Nephron (organoid): Measurements from ENCODE around the gene ATP6V0E2.
A peak's percentile ranks its signal among the peaks of the same experiment; 100 is the strongest.
"Not testable (repeated sequence)": the region's sequence is repeated elsewhere in the genome, so short reads cannot be mapped to it uniquely, and the experiment has no call there.

ENCODE experiments used
- H3K27ac Mint-ChIP-seq, 3 experiments: 2 replicates each; pipeline ENCODE4 v1.8.0; 2020; ENCODE audit warnings: mixed read lengths in 3 of 3, mild to moderate bottlenecking in 2 of 3, moderate library complexity in 1 of 3
- H3K27me3 Mint-ChIP-seq: 2 replicates; pipeline ENCODE4 v1.8.0; 2021; ENCODE audit warnings: low read depth, mild to moderate bottlenecking, moderate library complexity, mixed read lengths
- H3K36me3 Mint-ChIP-seq: 2 replicates; pipeline ENCODE4 v1.8.0; 2020; ENCODE audit warnings: low read depth, mixed read lengths
- H3K4me1 Mint-ChIP-seq: 2 replicates; pipeline ENCODE4 v1.8.0; 2020; ENCODE audit warnings: mixed read lengths
- H3K4me3 Mint-ChIP-seq, 3 experiments: 2 replicates each; pipeline ENCODE4 v1.8.0; 2020; ENCODE audit warnings: mild to moderate bottlenecking in 3 of 3, mixed read lengths in 3 of 3, moderate library complexity in 2 of 3
- H3K9me3 Mint-ChIP-seq: 2 replicates; pipeline ENCODE4 v1.8.0; 2020; ENCODE audit warnings: mixed read lengths
- TF ChIP-seq, protein P1 (sequence below), 3 experiments: fragments of 200-600 bp; sonication (generic); IDR thresholded peaks; one replicate each; pipeline ENCODE4 v1.5.0; 2021; ENCODE audit warnings: antibody characterized with exemption in 3 of 3; ENCODE audit not compliant: unreplicated experiment in 3 of 3

Gene ATP6V0E2

DNA sequence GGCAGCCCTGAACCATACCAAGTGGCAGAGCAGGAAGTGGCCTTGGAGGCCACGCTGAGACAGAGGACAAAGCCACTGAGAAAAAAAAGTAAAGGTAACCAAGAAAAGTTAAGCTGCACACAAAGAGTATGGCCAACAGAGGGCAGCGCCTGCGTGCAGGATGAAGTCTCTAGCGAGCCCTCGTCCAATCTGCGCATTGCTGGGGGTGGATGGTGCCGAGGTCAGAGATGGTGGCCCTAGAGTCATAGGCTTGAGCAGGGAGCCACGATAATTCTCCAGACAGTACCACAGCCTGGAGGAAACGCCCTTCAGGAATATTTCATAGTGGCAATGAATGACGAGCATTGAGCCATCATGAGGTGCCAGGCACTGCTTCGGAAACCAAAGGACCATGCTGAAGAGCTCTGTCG lies 9.7 kb downstream of the ATP6V0E2 start:
- Mint-ChIP-seq H3K36me3 (no peaks in the 10 kb centered on the region), H3K9me3 (no peaks in the 10 kb centered on the region), H3K27ac (peak overlapping the region in 1 of 3 experiments; percentile 53), H3K4me1 (peaks cover 68% of the 10 kb centered on the region), H3K27me3 (peaks cover 18% of the 10 kb centered on the region), H3K4me3 (peak overlapping the region in 1 of 3 experiments; percentile 20)
- TF ChIP-seq, protein P1, sequence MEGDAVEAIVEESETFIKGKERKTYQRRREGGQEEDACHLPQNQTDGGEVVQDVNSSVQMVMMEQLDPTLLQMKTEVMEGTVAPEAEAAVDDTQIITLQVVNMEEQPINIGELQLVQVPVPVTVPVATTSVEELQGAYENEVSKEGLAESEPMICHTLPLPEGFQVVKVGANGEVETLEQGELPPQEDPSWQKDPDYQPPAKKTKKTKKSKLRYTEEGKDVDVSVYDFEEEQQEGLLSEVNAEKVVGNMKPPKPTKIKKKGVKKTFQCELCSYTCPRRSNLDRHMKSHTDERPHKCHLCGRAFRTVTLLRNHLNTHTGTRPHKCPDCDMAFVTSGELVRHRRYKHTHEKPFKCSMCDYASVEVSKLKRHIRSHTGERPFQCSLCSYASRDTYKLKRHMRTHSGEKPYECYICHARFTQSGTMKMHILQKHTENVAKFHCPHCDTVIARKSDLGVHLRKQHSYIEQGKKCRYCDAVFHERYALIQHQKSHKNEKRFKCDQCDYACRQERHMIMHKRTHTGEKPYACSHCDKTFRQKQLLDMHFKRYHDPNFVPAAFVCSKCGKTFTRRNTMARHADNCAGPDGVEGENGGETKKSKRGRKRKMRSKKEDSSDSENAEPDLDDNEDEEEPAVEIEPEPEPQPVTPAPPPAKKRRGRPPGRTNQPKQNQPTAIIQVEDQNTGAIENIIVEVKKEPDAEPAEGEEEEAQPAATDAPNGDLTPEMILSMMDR (IDR thresholded peaks at IDR 0.05; ENCODE audit: unreplicated experiment in 3 of 3): peak; percentile 61 to 71 (median 70)

DNA sequence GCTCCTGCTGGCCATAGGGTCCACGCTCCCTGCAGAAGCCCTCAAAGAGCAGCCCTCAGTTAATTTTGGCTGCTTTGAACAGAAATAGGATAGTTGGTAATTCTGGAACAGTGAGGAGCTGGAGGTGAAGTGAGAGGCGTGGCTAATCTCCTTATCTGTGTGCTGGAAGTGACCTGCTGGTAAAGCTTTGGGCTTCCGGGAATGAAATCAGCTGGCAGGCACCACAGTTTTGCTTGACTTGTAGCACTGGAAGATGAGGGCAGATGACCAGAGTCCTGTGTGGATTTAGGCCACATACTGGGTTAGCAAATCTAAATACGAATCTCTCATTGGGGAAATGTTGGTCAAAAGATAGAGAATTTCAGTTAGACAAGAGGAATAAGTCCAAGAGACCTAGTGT lies 10.2 kb downstream of the ATP6V0E2 start:
- Mint-ChIP-seq H3K9me3 (no peaks in the 10 kb centered on the region), H3K4me3 (no peak overlapping the region), H3K36me3 (no peaks in the 10 kb centered on the region), H3K4me1 (peaks cover 68% of the 10 kb centered on the region), H3K27me3 (peaks cover 19% of the 10 kb centered on the region), H3K27ac (peak overlapping the region in 1 of 3 experiments; percentile 53)
- TF ChIP-seq, protein P1 (IDR thresholded peaks at IDR 0.05; ENCODE audit: unreplicated experiment in 3 of 3): no peak

- Mint-ChIP-seq H3K36me3 (no peaks in the 10 kb centered on the region), H3K4me3 (no peak overlapping the region), H3K27me3 (peaks cover 19% of the 10 kb centered on the region), H3K9me3 (no peaks in the 10 kb centered on the region), H3K4me1 (peaks cover 68% of the 10 kb centered on the region), H3K27ac (peak overlapping the region in 1 of 3 experiments; percentile 53)
- TF ChIP-seq, protein P1 (IDR thresholded peaks at IDR 0.05; ENCODE audit: unreplicated experiment in 3 of 3): no peak
These were observed 10.8 kb downstream of the ATP6V0E2 start for GRCh38 chr7:149884541-149884940.

- peak overlapping the region in 2 of 3 experiments; percentile 75 to 80 for H3K27ac Mint-ChIP-seq
- no peaks in the 10 kb centered on the region for H3K9me3 Mint-ChIP-seq
- peaks cover 19% of the 10 kb centered on the region for H3K27me3 Mint-ChIP-seq
- H3K4me1 Mint-ChIP-seq: peaks cover 68% of the 10 kb centered on the region
- no peak overlapping the region for H3K4me3 Mint-ChIP-seq
- TF ChIP-seq, protein P1 (IDR thresholded peaks at IDR 0.05; ENCODE audit: unreplicated experiment in 3 of 3): no peak
- no peaks in the 10 kb centered on the region for H3K36me3 Mint-ChIP-seq
These were observed 11.6 kb downstream of the ATP6V0E2 start for GRCh38 chr7:149885191-149886017.

GRCh38 chr7:149886018-149886415 lies 12.2 kb downstream of the ATP6V0E2 start:
- Mint-ChIP-seq H3K4me1 (peaks cover 62% of the 10 kb centered on the region), H3K36me3 (no peaks in the 10 kb centered on the region), H3K9me3 (no peaks in the 10 kb centered on the region), H3K27ac (peak overlapping the region in 2 of 3 experiments; percentile 4 to 29), H3K27me3 (peaks cover 18% of the 10 kb centered on the region), H3K4me3 (no peak overlapping the region)
- TF ChIP-seq, protein P1 (IDR thresholded peaks at IDR 0.05; ENCODE audit: unreplicated experiment in 3 of 3): no peak

DNA sequence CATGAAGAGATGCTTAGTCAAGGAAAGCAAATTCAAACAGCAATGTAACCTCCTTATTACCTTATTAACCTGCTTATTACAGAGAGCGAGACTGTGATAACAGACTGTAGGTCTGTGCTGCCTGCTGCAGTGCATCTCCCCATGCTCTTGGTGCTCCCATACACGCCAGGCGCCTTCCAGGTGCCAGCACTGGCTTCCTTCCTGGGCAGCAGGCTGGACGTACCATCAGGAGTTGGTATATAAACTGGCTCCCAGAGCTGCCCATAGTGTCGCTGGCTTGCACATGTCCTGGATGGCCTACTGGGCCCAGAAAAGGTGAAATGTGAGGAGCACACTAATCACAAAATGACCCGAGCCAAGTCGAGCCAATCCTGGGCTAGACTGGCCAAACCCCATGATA lies 13.5 kb downstream of the ATP6V0E2 start:
- Mint-ChIP-seq H3K27me3 (peaks cover 11% of the 10 kb centered on the region), H3K9me3 (no peaks in the 10 kb centered on the region), H3K27ac (no peak overlapping the region), H3K4me1 (peaks cover 54% of the 10 kb centered on the region), H3K4me3 (no peak overlapping the region), H3K36me3 (no peaks in the 10 kb centered on the region)
- TF ChIP-seq, protein P1 (IDR thresholded peaks at IDR 0.05; ENCODE audit: unreplicated experiment in 3 of 3): no peak

- not testable (repeated sequence) for H3K9me3 Mint-ChIP-seq, H3K27me3 Mint-ChIP-seq, H3K36me3 Mint-ChIP-seq, H3K4me3 Mint-ChIP-seq, H3K27ac Mint-ChIP-seq
- H3K4me1 Mint-ChIP-seq: peaks cover 20% of the 10 kb centered on the region
These were observed 16.9 kb downstream of the ATP6V0E2 start for GRCh38 chr7:149890715-149891114.

DNA sequence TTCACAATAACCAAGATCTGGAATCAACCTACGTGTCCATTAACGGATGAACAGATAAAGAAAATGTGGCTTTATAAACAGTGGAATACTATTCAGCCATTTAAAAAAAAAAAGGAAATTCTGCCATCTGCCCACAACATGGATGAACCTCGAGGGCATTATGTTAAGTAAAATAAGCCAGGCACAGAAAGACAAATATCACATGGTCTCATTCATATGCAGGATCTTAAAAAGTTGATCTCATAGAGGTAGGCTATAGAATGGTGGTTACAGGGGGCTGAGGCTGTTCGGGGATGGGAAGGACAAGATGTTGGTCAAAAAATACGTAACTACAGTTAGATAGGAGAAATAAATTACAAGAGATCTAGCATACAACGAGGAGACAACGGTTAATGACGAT lies 21.2 kb downstream of the ATP6V0E2 start:
- H3K9me3 Mint-ChIP-seq, H3K36me3 Mint-ChIP-seq, H3K4me3 Mint-ChIP-seq, H3K27me3 Mint-ChIP-seq, H3K27ac Mint-ChIP-seq, H3K4me1 Mint-ChIP-seq: not testable (repeated sequence)
